ENCODE data around the gene MRPL36.
"Not testable (repeated sequence)": the region's sequence is repeated elsewhere in the genome, so short reads cannot be mapped to it uniquely, and the experiment has no call there.

Gene MRPL36

GRCh38 chr5:1814183-1815020 lies 14.8 kb upstream of the MRPL36 start:
- no peak for DNase-seq

GRCh38 chr5:1810581-1811101 lies 11.0 kb upstream of the MRPL36 start:
- DNase-seq: no peak

GRCh38 chr5:1809416-1810035 lies 9.9 kb upstream of the MRPL36 start:
- DNase-seq: no peak

- DNase-seq: no peak
These were observed 8.8 kb upstream of the MRPL36 start for GRCh38 chr5:1808439-1808838.

GRCh38 chr5:1807451-1808185 lies 8.0 kb upstream of the MRPL36 start:
- DNase-seq: no peak

GRCh38 chr5:1806974-1807373 lies 7.3 kb upstream of the MRPL36 start:
- DNase-seq: no peak

GRCh38 chr5:1806199-1806598 lies 6.6 kb upstream of the MRPL36 start:
- no peak for DNase-seq

GRCh38 chr5:1805736-1806135 lies 6.1 kb upstream of the MRPL36 start:
- DNase-seq: no peak

GRCh38 chr5:1805326-1805725 lies 5.7 kb upstream of the MRPL36 start:
- no peak for DNase-seq

- DNase-seq: no peak
These were observed 4.5 kb upstream of the MRPL36 start for GRCh38 chr5:1804001-1804690.

GRCh38 chr5:1803192-1803591 lies 3.6 kb upstream of the MRPL36 start:
- DNase-seq: no peak

GRCh38 chr5:1801967-1802295 lies 2.3 kb upstream of the MRPL36 start:
- DNase-seq: no peak

- DNase-seq: peak; percentile 83
These were observed 1.8 kb upstream of the MRPL36 start, which contains the start of gene NDUFS6 for GRCh38 chr5:1801222-1801966. NDUFS6 (plus strand) TSS chr5:1801407; CDS start chr5:1801418, 11 bp downstream.

GRCh38 chr5:1800472-1801221 lies 1.0 kb upstream of the MRPL36 start:
- DNase-seq: no peak

- peak; percentile 58 for DNase-seq
These were observed 481 bp downstream of the MRPL36 start for GRCh38 chr5:1799110-1799601.

- DNase-seq: not testable (repeated sequence)
These were observed 1.0 kb downstream of the MRPL36 start for GRCh38 chr5:1798589-1798988.

- DNase-seq: no peak
These were observed 1.8 kb downstream of the MRPL36 start for GRCh38 chr5:1797855-1798254.

- no peak for DNase-seq
These were observed 2.4 kb downstream of the MRPL36 start for GRCh38 chr5:1797103-1797800.

GRCh38 chr5:1796371-1797102 lies 3.1 kb downstream of the MRPL36 start:
- DNase-seq: no peak

GRCh38 chr5:1795931-1796330 lies 3.7 kb downstream of the MRPL36 start:
- no peak for DNase-seq
